DOHH2 (cell line): Measurements from ENCODE around the gene TBCE.
"Not testable (repeated sequence)": the region's sequence is repeated elsewhere in the genome, so short reads cannot be mapped to it uniquely, and the experiment has no call there.

ENCODE experiments used
- H3F3A ChIP-seq: fragments of 200-600 bp; sonication (generic), shearing (Covaris generic); 2 replicates; pipeline ENCODE4 v1.6.0; 2016; ENCODE audit warnings: antibody characterized with exemption, mild to moderate bottlenecking; ENCODE audit not compliant: control insufficient read depth, insufficient read depth
- H3K27ac ChIP-seq: fragments of 200-600 bp; sonication (generic); 2 replicates; pipeline ENCODE4 v1.5.1; 2014; ENCODE audit warnings: low read depth, mild to moderate bottlenecking, low read length, moderate library complexity
- H3K27me3 ChIP-seq: fragments of 200-600 bp; sonication (generic); 2 replicates; pipeline ENCODE4 v1.6.1; 2014; ENCODE audit warnings: mild to moderate bottlenecking, low read length, mixed read lengths; ENCODE audit not compliant: control insufficient read depth
- H3K36me3 ChIP-seq: fragments of 200-600 bp; sonication (generic); 2 replicates; pipeline ENCODE4 v1.6.1; 2014; ENCODE audit warnings: mild to moderate bottlenecking, low read length, moderate library complexity, mixed read lengths; ENCODE audit not compliant: control insufficient read depth
- H3K4me1 ChIP-seq: fragments of 200-600 bp; sonication (generic); 2 replicates; pipeline ENCODE4 v1.6.1; 2014; ENCODE audit warnings: mild to moderate bottlenecking, low read length, mixed read lengths; ENCODE audit not compliant: control insufficient read depth
- H3K4me2 ChIP-seq: fragments of 200-600 bp; sonication (generic); 2 replicates; pipeline ENCODE4 v1.6.0; 2014; ENCODE audit warnings: mild to moderate bottlenecking, low read length, moderate library complexity
- H3K4me3 ChIP-seq: fragments of 200-600 bp; sonication (generic); 2 replicates; pipeline ENCODE4 v1.5.1; 2014; ENCODE audit warnings: mild to moderate bottlenecking, low read length, mixed read lengths
- H3K79me2 ChIP-seq: fragments of 200-600 bp; sonication (generic); 2 replicates; pipeline ENCODE4 v1.6.1; 2014; ENCODE audit warnings: mild to moderate bottlenecking, low read length, mixed read lengths; ENCODE audit not compliant: control insufficient read depth
- H3K9me2 ChIP-seq: fragments of 200-600 bp; sonication (generic); replicated peaks from 2 replicates; pipeline ENCODE4 v1.6.1; 2014; ENCODE audit warnings: mild to moderate bottlenecking, low read length, mixed read lengths; ENCODE audit not compliant: control insufficient read depth
- H3K9me3 ChIP-seq: fragments of 200-600 bp; sonication (generic); 2 replicates; pipeline ENCODE4 v1.6.1; 2014; ENCODE audit warnings: antibody characterized with exemption, low read length, mixed read lengths; ENCODE audit not compliant: control insufficient read depth, insufficient read depth
- H4K20me1 ChIP-seq: fragments of 200-600 bp; sonication (generic); 2 replicates; pipeline ENCODE4 v1.6.0; 2014; ENCODE audit warnings: low read depth, mild to moderate bottlenecking, antibody characterized with exemption, low read length, moderate library complexity; ENCODE audit not compliant: control insufficient read depth, insufficient read depth
- CTCF ChIP-seq: fragments of 200-600 bp; sonication (generic); IDR thresholded peaks from one replicate; pipeline ENCODE4 v1.5.1; 2014; ENCODE audit warnings: antibody characterized with exemption, mild to moderate bottlenecking, low read depth, low read length; ENCODE audit not compliant: poor library complexity, severe bottlenecking
- EZH2phosphoT487 ChIP-seq: fragments of 200-600 bp; sonication (generic); IDR thresholded peaks from 2 replicates; pipeline ENCODE4 v1.6.1; 2017; ENCODE audit warnings: borderline replicate concordance, mild to moderate bottlenecking, antibody characterized with exemption, low read length, moderate library complexity, mixed read lengths

The TBCE gene

GRCh38 chr1:235454021-235454420, 86.8 kb downstream of the TBCE start:
- no peak overlapping the region for H3K4me2 ChIP-seq
- peaks cover 29% of the 10 kb centered on the region for H3K36me3 ChIP-seq
- H3F3A ChIP-seq, result no peaks in the 10 kb centered on the region
- H4K20me1 ChIP-seq, result no peaks in the 10 kb centered on the region
- H3K9me2 ChIP-seq, result no peaks in the 10 kb centered on the region
- H3K9me3 ChIP-seq, result no peaks in the 10 kb centered on the region
- TF ChIP-seq CTCF, result no peak
- no peak for TF ChIP-seq EZH2phosphoT487
- H3K4me3 ChIP-seq, result no peak overlapping the region
- H3K4me1 ChIP-seq, result no peaks in the 10 kb centered on the region
- H3K27me3 ChIP-seq, result no peaks in the 10 kb centered on the region
- H3K79me2 ChIP-seq, result no peaks in the 10 kb centered on the region
- H3K27ac ChIP-seq, result no peak overlapping the region

- Histone ChIP-seq H3K36me3 (peaks cover 20% of the 10 kb centered on the region), H3K79me2 (no peaks in the 10 kb centered on the region), H3K9me3 (no peaks in the 10 kb centered on the region), H3F3A (no peaks in the 10 kb centered on the region), H3K4me1 (no peaks in the 10 kb centered on the region), H3K4me2 (no peak overlapping the region), H3K27me3 (no peaks in the 10 kb centered on the region), H3K27ac (no peak overlapping the region), H4K20me1 (no peaks in the 10 kb centered on the region), H3K9me2 (no peaks in the 10 kb centered on the region), H3K4me3 (no peak overlapping the region)
- TF ChIP-seq CTCF (no peak), EZH2phosphoT487 (no peak)
Observed at GRCh38 chr1:235455097-235455496, 87.9 kb downstream of the TBCE start.

- Histone ChIP-seq H3K27ac (no peak overlapping the region), H3K9me2 (no peaks in the 10 kb centered on the region), H3F3A (no peaks in the 10 kb centered on the region), H3K9me3 (no peaks in the 10 kb centered on the region), H3K27me3 (no peaks in the 10 kb centered on the region), H3K4me3 (no peak overlapping the region), H4K20me1 (no peaks in the 10 kb centered on the region), H3K4me2 (no peak overlapping the region), H3K4me1 (no peaks in the 10 kb centered on the region), H3K79me2 (no peaks in the 10 kb centered on the region), H3K36me3 (peaks cover 13% of the 10 kb centered on the region)
- TF ChIP-seq EZH2phosphoT487 (no peak), CTCF (no peak)
Observed at GRCh38 chr1:235455823-235456222, 88.6 kb downstream of the TBCE start.

GRCh38 chr1:235457856-235458255, 90.6 kb downstream of the TBCE start:
- H3K27me3 ChIP-seq, H3K79me2 ChIP-seq, H3K9me3 ChIP-seq, H3K4me1 ChIP-seq, H3K36me3 ChIP-seq, H3K4me3 ChIP-seq, H3K4me2 ChIP-seq, H3K9me2 ChIP-seq, H4K20me1 ChIP-seq, H3F3A ChIP-seq, H3K27ac ChIP-seq: not testable (repeated sequence)
